ENCODE data around the gene SLITRK4. TPM values are rescaled to one million over a fixed set of nuclear protein-coding genes. Genes with fewer than 3 reads are reported as not detected.

SLITRK4 gene
- total and polyA plus RNA-seq, 2 of the 13 experiments (the other 11 are each of a cell fraction or from before 2014, with no cell fraction given) = not detected

DNA sequence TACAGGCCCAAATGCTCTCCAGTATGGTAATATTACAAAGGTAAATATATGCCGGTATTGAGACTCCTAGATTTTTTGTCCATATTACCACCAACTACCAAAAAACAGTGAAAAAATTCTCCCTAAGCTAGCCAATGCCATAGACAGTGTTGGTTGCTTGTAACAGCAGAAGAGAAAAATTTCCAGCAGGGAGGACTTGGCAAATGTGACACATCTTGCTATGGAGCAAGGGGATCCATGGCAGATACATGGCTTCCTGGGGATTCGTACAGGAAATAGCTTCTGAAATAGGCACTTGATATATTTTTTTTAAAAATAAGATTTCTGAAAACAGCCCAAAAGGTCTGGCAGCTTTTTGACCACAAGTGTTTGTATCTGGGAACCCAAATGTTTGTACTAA, 14.6 kb downstream of the SLITRK4 start:
- no peak overlapping the region for H3K4me3 ChIP-seq (replicated peaks in 1 of 3; ENCODE audit: insufficient read depth in 1 of 3, low read depth in 2 of 3, low read length in 3 of 3)
- H3K79me2 ChIP-seq (ENCODE audit: insufficient read depth, low read length) = no peaks in the 10 kb centered on the region
- FAIRE-seq (no peak), ATAC-seq (no peak), DNase-seq (ENCODE audit: low spot score) (no peak)
- no peak overlapping the region for H3K27ac ChIP-seq (ENCODE audit: extremely low read length, insufficient read depth, low read length)
- H4K20me1 ChIP-seq (ENCODE audit: insufficient read depth, low read length) = no peaks in the 10 kb centered on the region
- intact Hi-C loops (cut with micrococcal nuclease; ENCODE audit: unreplicated experiment) = no loop called here
- TF ChIP-seq U2AF1 (optimal IDR thresholded peaks at IDR 0.05; ENCODE audit: low read depth, low read length) (no peak), NFE2 (CRISPR knock-in tag; IDR thresholded peaks at IDR 0.05) (no peak), SCMH1 (CRISPR knock-in tag; IDR thresholded peaks at IDR 0.05; ENCODE audit: borderline replicate concordance) (no peak), EED (CRISPR knock-in tag; IDR thresholded peaks at IDR 0.05) (no peak), SIN3B (IDR thresholded peaks at IDR 0.05; ENCODE audit: low read length) (no peak), ZC3H13 (CRISPR knock-in tag; IDR thresholded peaks at IDR 0.05) (no peak), PPARG (CRISPR knock-in tag; conservative IDR thresholded peaks at IDR 0.05) (no peak), ZNF430 (CRISPR knock-in tag; IDR thresholded peaks at IDR 0.05) (no peak)
- TF ChIP-seq, protein P1, sequence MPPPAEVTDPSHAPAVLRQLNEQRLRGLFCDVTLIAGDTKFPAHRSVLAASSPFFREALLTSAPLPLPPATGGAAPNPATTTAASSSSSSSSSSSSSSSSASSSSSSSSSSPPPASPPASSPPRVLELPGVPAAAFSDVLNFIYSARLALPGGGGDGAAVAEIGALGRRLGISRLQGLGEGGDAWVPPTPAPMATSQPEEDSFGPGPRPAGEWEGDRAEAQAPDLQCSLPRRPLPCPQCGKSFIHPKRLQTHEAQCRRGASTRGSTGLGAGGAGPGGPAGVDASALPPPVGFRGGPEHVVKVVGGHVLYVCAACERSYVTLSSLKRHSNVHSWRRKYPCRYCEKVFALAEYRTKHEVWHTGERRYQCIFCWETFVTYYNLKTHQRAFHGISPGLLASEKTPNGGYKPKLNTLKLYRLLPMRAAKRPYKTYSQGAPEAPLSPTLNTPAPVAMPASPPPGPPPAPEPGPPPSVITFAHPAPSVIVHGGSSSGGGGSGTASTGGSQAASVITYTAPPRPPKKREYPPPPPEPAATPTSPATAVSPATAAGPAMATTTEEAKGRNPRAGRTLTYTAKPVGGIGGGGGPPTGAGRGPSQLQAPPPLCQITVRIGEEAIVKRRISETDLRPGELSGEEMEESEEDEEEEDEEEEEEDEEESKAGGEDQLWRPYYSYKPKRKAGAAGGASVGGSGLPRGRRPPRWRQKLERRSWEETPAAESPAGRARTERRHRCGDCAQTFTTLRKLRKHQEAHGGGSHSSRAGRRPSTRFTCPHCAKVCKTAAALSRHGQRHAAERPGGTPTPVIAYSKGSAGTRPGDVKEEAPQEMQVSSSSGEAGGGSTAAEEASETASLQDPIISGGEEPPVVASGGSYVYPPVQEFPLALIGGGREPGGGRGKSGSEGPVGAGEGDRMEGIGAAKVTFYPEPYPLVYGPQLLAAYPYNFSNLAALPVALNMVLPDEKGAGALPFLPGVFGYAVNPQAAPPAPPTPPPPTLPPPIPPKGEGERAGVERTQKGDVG (CRISPR knock-in tag; IDR thresholded peaks at IDR 0.05; ENCODE audit: borderline replicate concordance) = no peak
- no TSS peak for BruUV-seq (replicated peaks)
- H2AFZ ChIP-seq (ENCODE audit: low read length) = no peak overlapping the region
- in situ Hi-C loops (cut with HindIII; ENCODE audit: extremely low pct_ligation_motif_present, low pct_unique_long_range_greater_than_20kb) = no loop called here
- no peak overlapping the region for H3K4me2 ChIP-seq (ENCODE audit: low read depth, low read length)
- POLR2A ChIA-PET = no interaction called here
- H3K4me1 ChIP-seq (ENCODE audit: insufficient read depth, low read length) = no peaks in the 10 kb centered on the region
- CTCF ChIA-PET (ENCODE audit: low intra/inter-chr PET ratio, low total read pairs) = no interaction called here
- H3K27me3 ChIP-seq (ENCODE audit: control insufficient read depth in 1 of 2, insufficient read depth in 2 of 2, low read length in 2 of 2) = no peaks in the 10 kb centered on the region
- no peak overlapping the region for H3K9ac ChIP-seq (ENCODE audit: insufficient read depth, low read depth, low read length)
- no peaks in the 10 kb centered on the region for H3K36me3 ChIP-seq (replicated peaks in 1 of 2; ENCODE audit: control insufficient read depth in 1 of 2, insufficient read depth in 2 of 2, low read length in 2 of 2)
- WGBS (ENCODE audit: low lambda C conversion rate) = 0% methylated on average over 2 of the region's 2 CpGs
- H3K9me3 ChIP-seq (ENCODE audit: low read length) = peaks cover 23% of the 10 kb centered on the region; the same call in 1 of the 2 replicates

Measured in HepG2 (cell line).